DOHH2 (cell line): ENCODE data around the gene GTF2F2.

ENCODE experiments used
- H3F3A ChIP-seq: fragments of 200-600 bp; sonication (generic), shearing (Covaris generic); 2 replicates; pipeline ENCODE4 v1.6.0; 2016; ENCODE audit warnings: antibody characterized with exemption, mild to moderate bottlenecking; ENCODE audit not compliant: control insufficient read depth, insufficient read depth
- H3K27ac ChIP-seq: fragments of 200-600 bp; sonication (generic); 2 replicates; pipeline ENCODE4 v1.5.1; 2014; ENCODE audit warnings: low read depth, mild to moderate bottlenecking, low read length, moderate library complexity
- H3K27me3 ChIP-seq: fragments of 200-600 bp; sonication (generic); 2 replicates; pipeline ENCODE4 v1.6.1; 2014; ENCODE audit warnings: mild to moderate bottlenecking, low read length, mixed read lengths; ENCODE audit not compliant: control insufficient read depth
- H3K36me3 ChIP-seq: fragments of 200-600 bp; sonication (generic); 2 replicates; pipeline ENCODE4 v1.6.1; 2014; ENCODE audit warnings: mild to moderate bottlenecking, low read length, moderate library complexity, mixed read lengths; ENCODE audit not compliant: control insufficient read depth
- H3K4me1 ChIP-seq: fragments of 200-600 bp; sonication (generic); 2 replicates; pipeline ENCODE4 v1.6.1; 2014; ENCODE audit warnings: mild to moderate bottlenecking, low read length, mixed read lengths; ENCODE audit not compliant: control insufficient read depth
- H3K4me2 ChIP-seq: fragments of 200-600 bp; sonication (generic); 2 replicates; pipeline ENCODE4 v1.6.0; 2014; ENCODE audit warnings: mild to moderate bottlenecking, low read length, moderate library complexity
- H3K4me3 ChIP-seq: fragments of 200-600 bp; sonication (generic); 2 replicates; pipeline ENCODE4 v1.5.1; 2014; ENCODE audit warnings: mild to moderate bottlenecking, low read length, mixed read lengths
- H3K79me2 ChIP-seq: fragments of 200-600 bp; sonication (generic); 2 replicates; pipeline ENCODE4 v1.6.1; 2014; ENCODE audit warnings: mild to moderate bottlenecking, low read length, mixed read lengths; ENCODE audit not compliant: control insufficient read depth
- H3K9me2 ChIP-seq: fragments of 200-600 bp; sonication (generic); replicated peaks from 2 replicates; pipeline ENCODE4 v1.6.1; 2014; ENCODE audit warnings: mild to moderate bottlenecking, low read length, mixed read lengths; ENCODE audit not compliant: control insufficient read depth
- H3K9me3 ChIP-seq: fragments of 200-600 bp; sonication (generic); 2 replicates; pipeline ENCODE4 v1.6.1; 2014; ENCODE audit warnings: antibody characterized with exemption, low read length, mixed read lengths; ENCODE audit not compliant: control insufficient read depth, insufficient read depth
- H4K20me1 ChIP-seq: fragments of 200-600 bp; sonication (generic); 2 replicates; pipeline ENCODE4 v1.6.0; 2014; ENCODE audit warnings: low read depth, mild to moderate bottlenecking, antibody characterized with exemption, low read length, moderate library complexity; ENCODE audit not compliant: control insufficient read depth, insufficient read depth
- CTCF ChIP-seq: fragments of 200-600 bp; sonication (generic); IDR thresholded peaks from one replicate; pipeline ENCODE4 v1.5.1; 2014; ENCODE audit warnings: antibody characterized with exemption, mild to moderate bottlenecking, low read depth, low read length; ENCODE audit not compliant: poor library complexity, severe bottlenecking
- EZH2phosphoT487 ChIP-seq: fragments of 200-600 bp; sonication (generic); IDR thresholded peaks from 2 replicates; pipeline ENCODE4 v1.6.1; 2017; ENCODE audit warnings: borderline replicate concordance, mild to moderate bottlenecking, antibody characterized with exemption, low read length, moderate library complexity, mixed read lengths

The GTF2F2 gene

GRCh38 chr13:45305079-45305478, 184.8 kb downstream of the GTF2F2 start:
- Histone ChIP-seq H3K9me3 (no peaks in the 10 kb centered on the region), H4K20me1 (no peaks in the 10 kb centered on the region), H3K36me3 (no peaks in the 10 kb centered on the region), H3K27ac (no peak overlapping the region), H3K4me3 (no peak overlapping the region), H3K4me1 (peaks cover 3% of the 10 kb centered on the region), H3K4me2 (no peak overlapping the region), H3K9me2 (no peaks in the 10 kb centered on the region), H3K79me2 (no peaks in the 10 kb centered on the region), H3F3A (no peaks in the 10 kb centered on the region; the same call in 1 of the 2 replicates), H3K27me3 (peaks cover 8% of the 10 kb centered on the region; the same call in 1 of the 2 replicates)
- TF ChIP-seq EZH2phosphoT487 (no peak), CTCF (no peak)

- Histone ChIP-seq H3K4me2 (no peak overlapping the region), H3F3A (peaks cover 6% of the 10 kb centered on the region), H3K79me2 (no peaks in the 10 kb centered on the region), H3K4me3 (no peak overlapping the region), H3K4me1 (peaks cover 20% of the 10 kb centered on the region), H3K9me2 (no peaks in the 10 kb centered on the region), H3K9me3 (no peaks in the 10 kb centered on the region), H3K27ac (no peak overlapping the region), H3K36me3 (no peaks in the 10 kb centered on the region), H3K27me3 (peaks cover 21% of the 10 kb centered on the region), H4K20me1 (no peaks in the 10 kb centered on the region)
- TF ChIP-seq EZH2phosphoT487, result no peak
- TF ChIP-seq CTCF, result no peak
Measured at GRCh38 chr13:45306966-45307365, 186.7 kb downstream of the GTF2F2 start.

- H3F3A ChIP-seq, result peaks cover 6% of the 10 kb centered on the region
- peaks cover 20% of the 10 kb centered on the region for H3K4me1 ChIP-seq
- H3K9me3 ChIP-seq, result no peaks in the 10 kb centered on the region
- no peaks in the 10 kb centered on the region for H3K9me2 ChIP-seq
- no peaks in the 10 kb centered on the region for H4K20me1 ChIP-seq
- no peak overlapping the region for H3K27ac ChIP-seq
- peak overlapping the region; percentile 59 for H3K4me2 ChIP-seq
- peaks cover 22% of the 10 kb centered on the region for H3K27me3 ChIP-seq
- no peaks in the 10 kb centered on the region for H3K36me3 ChIP-seq
- TF ChIP-seq CTCF (no peak), EZH2phosphoT487 (no peak)
- H3K79me2 ChIP-seq, result no peaks in the 10 kb centered on the region
- H3K4me3 ChIP-seq, result peak overlapping the region; percentile 64
Measured at GRCh38 chr13:45310341-45311131, 190.2 kb downstream of the GTF2F2 start.
